Adipose tissue (tissue), 3 donors: ENCODE measurements around the gene TPPP3. TPM values are rescaled to one million over a fixed set of nuclear protein-coding genes. Genes with fewer than 3 reads are reported as not detected.
"Not testable (repeated sequence)": the region's sequence is repeated elsewhere in the genome, so short reads cannot be mapped to it uniquely, and the experiment has no call there.

ENCODE experiments used
- H3K27ac ChIP-seq: one replicate; pipeline ENCODE4 v1.5.1; 2013; ENCODE audit warnings: low read depth, low read length
- WGBS, 3 donors: extraction: QIAGEN DNeasy Blood & Tissue Kit; methylation state at CpG; one replicate each; pipeline ENCODE4 v1.1.7; 2013; 5-methylcytosine and 5-hydroxymethylcytosine counted together
- polyA plus RNA-seq, 3 donors: library from polyadenylated mRNA; stranded (reverse); fragments of 200-250 nt; gene quantifications; one replicate each; pipeline ENCODE4 v1.2.3, GENCODE V29; 2013
- donor health status: healthy with polysubstance abuse.
- donor health status: Bipolar disorder and iron deficiency.
- donor health status: healthy.

Gene TPPP3
- polyA plus RNA-seq, 3 donors = 11.1 to 33.7 (median 16.8) TPM

- WGBS, 3 donors = 89 to 94% (median 92%) methylated on average over 11 of the region's 11 CpGs
- not testable (repeated sequence) for H3K27ac ChIP-seq
Measured at GRCh38 chr16:67376012-67376411, 17.3 kb downstream of the TPPP3 start.

- no peak overlapping the region for H3K27ac ChIP-seq
Measured at GRCh38 chr16:67372664-67373063, 20.6 kb downstream of the TPPP3 start.

- WGBS, 3 donors = 90 to 94% (median 93%) methylated on average over 4 of the region's 4 CpGs
- no peak overlapping the region for H3K27ac ChIP-seq
Measured at GRCh38 chr16:67370661-67371060, 22.6 kb downstream of the TPPP3 start.

GRCh38 chr16:67364600-67365235, 28.6 kb downstream of the TPPP3 start:
- H3K27ac ChIP-seq = no peak overlapping the region

- WGBS, 3 donors = 70 to 79% (median 72%) methylated on average over 3 of the region's 3 CpGs
Measured at GRCh38 chr16:67361038-67361437, 32.3 kb downstream of the TPPP3 start.

GRCh38 chr16:67359540-67360269, 33.6 kb downstream of the TPPP3 start:
- WGBS, 3 donors = 95 to 97% (median 95%) methylated on average over 8 of the region's 8 CpGs
- not testable (repeated sequence) for H3K27ac ChIP-seq

More at GRCh38 chr16:67361038-67361437, 32.3 kb downstream of the TPPP3 start:
- no peak overlapping the region for H3K27ac ChIP-seq

GRCh38 chr16:67357561-67357960, 35.7 kb downstream of the TPPP3 start:
- no peak overlapping the region for H3K27ac ChIP-seq
- 60 to 90% (median 81%) methylated on average over 4 of the region's 4 CpGs for WGBS, 3 donors

- WGBS, 3 donors = 75 to 85% (median 76%) methylated on average over 3 of the region's 3 CpGs
- no peak overlapping the region for H3K27ac ChIP-seq
Measured at GRCh38 chr16:67356396-67356795, 36.9 kb downstream of the TPPP3 start.

GRCh38 chr16:67352463-67352862, 40.8 kb downstream of the TPPP3 start:
- WGBS, 3 donors = 95 to 97% (median 97%) methylated on average over 3 of the region's 3 CpGs
- not testable (repeated sequence) for H3K27ac ChIP-seq

GRCh38 chr16:67350324-67350723, 43.0 kb downstream of the TPPP3 start:
- H3K27ac ChIP-seq = no peak overlapping the region
- 92 to 95% (median 94%) methylated on average over 1 of the region's 1 CpG for WGBS, 3 donors

- no peak overlapping the region for H3K27ac ChIP-seq
Measured at GRCh38 chr16:67349172-67349571, 44.1 kb downstream of the TPPP3 start.

GRCh38 chr16:67346341-67346740, 47.0 kb downstream of the TPPP3 start:
- no peak overlapping the region for H3K27ac ChIP-seq
- 74 to 78% (median 76%) methylated on average over 3 of the region's 3 CpGs for WGBS, 3 donors

GRCh38 chr16:67345401-67345800, 47.9 kb downstream of the TPPP3 start:
- H3K27ac ChIP-seq = no peak overlapping the region
- 45 to 82% (median 65%) methylated on average over 1 of the region's 1 CpG for WGBS, 3 donors

GRCh38 chr16:67342616-67343015, 50.7 kb downstream of the TPPP3 start:
- WGBS, 3 donors = 91 to 96% (median 93%) methylated on average over 4 of the region's 4 CpGs
- H3K27ac ChIP-seq = no peak overlapping the region

GRCh38 chr16:67341250-67341649, 52.0 kb downstream of the TPPP3 start:
- WGBS, 3 donors = 89 to 92% (median 89%) methylated on average over 3 of the region's 3 CpGs
- H3K27ac ChIP-seq = no peak overlapping the region

Other genes with a start within 250 kb of the TPPP3 start
- 1 to 10 TPM; 2.5 to 6.7 (median 5.0) TPM for gene B3GNT9, start 242.5 kb downstream of the TPPP3 start, polyA plus RNA-seq
- 10 to 100 TPM; 18.0 to 30.0 (median 20.6) TPM for gene TRADD, start 233.6 kb downstream of the TPPP3 start, polyA plus RNA-seq
- 10 to 100 TPM; 10.3 to 36.7 (median 15.3) TPM for gene FBXL8, start 233.5 kb downstream of the TPPP3 start, polyA plus RNA-seq
- 10 to 100 TPM; 30.3 to 62.2 (median 42.1) TPM for gene HSF4, start 228.8 kb downstream of the TPPP3 start, polyA plus RNA-seq
- gene NOL3, start 223.0 kb downstream of the TPPP3 start, polyA plus RNA-seq = 10 to 100 TPM; 31.0 to 62.3 (median 34.3) TPM
- 10 to 100 TPM; 13.0 to 32.0 (median 28.2) TPM for gene MATCAP1, start 209.5 kb downstream of the TPPP3 start, polyA plus RNA-seq
- 10 to 100 TPM in 1 of 3 donors, 1 to 10 TPM in 2; 3.1 to 14.4 (median 9.4) TPM for gene EXOC3L1, start 203.4 kb downstream of the TPPP3 start, polyA plus RNA-seq
- gene E2F4, start 201.3 kb downstream of the TPPP3 start, polyA plus RNA-seq = 10 to 100 TPM; 25.5 to 72.6 (median 52.0) TPM
- 10 to 100 TPM in 1 of 3 donors, 1 to 10 TPM in 2; 1.8 to 35.7 (median 4.5) TPM for gene ELMO3, start 194.4 kb downstream of the TPPP3 start, polyA plus RNA-seq
- 10 to 100 TPM; 65.4 to 77.4 (median 75.5) TPM for gene TMEM208, start 166.4 kb downstream of the TPPP3 start, polyA plus RNA-seq
- 10 to 100 TPM; 11.3 to 41.7 (median 33.4) TPM for gene FHOD1, start 146.0 kb downstream of the TPPP3 start, polyA plus RNA-seq
- gene SLC9A5, start 144.5 kb downstream of the TPPP3 start, polyA plus RNA-seq = 1 to 10 TPM in 1 of 3 donors, under 1 TPM in 2; 0.26 to 1.6 (median 0.82) TPM
- 10 to 100 TPM in 2 of 3 donors, 1 to 10 TPM in 1; 5.6 to 12.6 (median 11.6) TPM for gene PLEKHG4, start 114.0 kb downstream of the TPPP3 start, polyA plus RNA-seq
- under 1 TPM in 2 of 3 donors, not detected in 1; 0.05 to 0.56 TPM for gene KCTD19, start 66.8 kb downstream of the TPPP3 start, polyA plus RNA-seq
- 1 to 10 TPM in 1 of 3 donors, under 1 TPM in 2; 0.15 to 1.1 (median 0.82) TPM for gene LRRC36, start 66.7 kb downstream of the TPPP3 start, polyA plus RNA-seq
- gene ZDHHC1, start 23.0 kb upstream of the TPPP3 start, polyA plus RNA-seq = 1 to 10 TPM; 6.8 to 8.9 (median 7.8) TPM
- gene HSD11B2, start 37.6 kb upstream of the TPPP3 start, polyA plus RNA-seq = 1 to 10 TPM; 1.3 to 5.4 (median 2.4) TPM
- 10 to 100 TPM; 34.0 to 77.2 (median 67.3) TPM for gene ATP6V0D1, start 87.7 kb upstream of the TPPP3 start, polyA plus RNA-seq
- gene AGRP, start 90.0 kb upstream of the TPPP3 start, polyA plus RNA-seq = under 1 TPM in 1 of 3 donors, not detected in 2; 0.09 TPM
- gene RIPOR1, start 135.3 kb upstream of the TPPP3 start, polyA plus RNA-seq = 10 to 100 TPM; 26.1 to 74.9 (median 61.1) TPM
- gene CTCF, start 169.0 kb upstream of the TPPP3 start, polyA plus RNA-seq = 10 to 100 TPM; 12.4 to 26.0 (median 15.2) TPM